B cell (primary cell): ENCODE data around the gene BICDL2. TPM values are rescaled to one million over a fixed set of nuclear protein-coding genes. Genes with fewer than 3 reads are reported as not detected.

Experiments used
- ATAC-seq: fragments of 200-7000 bp; cut with Tn5 transposase; one replicate; pipeline ENCODE4 v1.10.0; 2021; ENCODE audit warnings: low read depth, mild to moderate bottlenecking, moderate number of reproducible peaks, moderate library complexity
- CTCF ChIA-PET: fragments of 350-600 bp; sonication (Branson Sonifier 250); formaldehyde crosslinking; loops from one replicate; lab custom pipeline; 2021; ENCODE audit warnings: antibody characterized with exemption, inconsistent platforms; lab: Charles Lee
- POLR2A ChIA-PET: fragments of 350-600 bp; sonication (Branson Sonifier 250); formaldehyde crosslinking; loops from one replicate; lab custom pipeline; 2021; ENCODE audit warnings: antibody characterized with exemption; lab: Charles Lee
- DNase-seq: peaks from one replicate; pipeline ENCODE4 v3.0.0; 2013
- H2AFZ ChIP-seq: 2 replicates; pipeline ENCODE4 v1.6.1; 2012; ENCODE audit warnings: mild to moderate bottlenecking, low read depth, low read length; ENCODE audit not compliant: insufficient read depth, poor library complexity, severe bottlenecking
- H3K27ac ChIP-seq, 2 donors: 1 replicate in 1 of 2; 2 replicates in 1 of 2; pipeline ENCODE4 v1.5.1; 2012 to 2013; ENCODE audit warnings: low read length in 2 of 2, mild to moderate bottlenecking in 2 of 2, moderate library complexity in 1 of 2
- H3K27me3 ChIP-seq, 4 experiments: fragments of 200-600 bp in 1 of 4; sonication (generic) in 1 of 4; replicated peaks in 1 of 4; 1 replicate in 2 of 4; 2 replicates in 2 of 4; pipeline versions ENCODE4 v1.6.1 to v1.7.0; 2013 to 2016; ENCODE audit warnings: low read length in 3 of 4, mild to moderate bottlenecking in 2 of 4, mixed read lengths in 1 of 4, moderate library complexity in 1 of 4; ENCODE audit not compliant: insufficient read depth in 4 of 4, control insufficient read depth in 3 of 4; ENCODE audit errors: control extremely low read depth in 1 of 4
- H3K36me3 ChIP-seq, 2 experiments: replicated peaks in 1 of 2; 1 replicate in 1 of 2; 2 replicates in 1 of 2; pipeline versions ENCODE4 v1.6.1 to v1.7.1; 2013; ENCODE audit warnings: low read length in 1 of 2; ENCODE audit not compliant: insufficient read depth in 2 of 2, control insufficient read depth in 1 of 2; ENCODE audit errors: control extremely low read depth in 1 of 2, extremely low read depth in 1 of 2
- H3K4me1 ChIP-seq, 2 donors: fragments of 200-600 bp in 1 of 2; sonication (generic) in 1 of 2; 1 replicate in 1 of 2; 2 replicates in 1 of 2; pipeline versions ENCODE4 v1.5.1 to v1.6.1; 2013 to 2017; ENCODE audit warnings: low read length in 2 of 2; ENCODE audit not compliant: control insufficient read depth in 2 of 2, insufficient read depth in 2 of 2
- H3K4me2 ChIP-seq: replicated peaks from 2 replicates; pipeline ENCODE3; 2012; ENCODE audit warnings: mild to moderate bottlenecking, low read depth, low read length; ENCODE audit not compliant: poor library complexity, severe bottlenecking
- H3K4me3 ChIP-seq, 5 experiments: fragments of 200-600 bp in 1 of 5; sonication (generic) in 1 of 5; 1 replicate in 3 of 5; 2 replicates in 2 of 5; pipeline versions ENCODE4 v1.5.1 to v1.7.0; 2011 to 2016; ENCODE audit warnings: low read length in 4 of 5, mild to moderate bottlenecking in 4 of 5, low read depth in 2 of 5, control low read depth in 1 of 5, moderate library complexity in 1 of 5; ENCODE audit not compliant: insufficient read depth in 1 of 5; ENCODE audit errors: control extremely low read depth in 1 of 5, extremely low read depth in 1 of 5
- H3K79me2 ChIP-seq: fragments of 200-600 bp; sonication (generic); one replicate; pipeline ENCODE4 v1.6.0; 2016; ENCODE audit warnings: low read length; ENCODE audit not compliant: control insufficient read depth, insufficient read depth
- H3K9ac ChIP-seq: fragments of 200-600 bp; sonication (generic); 2 replicates; pipeline ENCODE4 v1.6.1; 2017; ENCODE audit warnings: mild to moderate bottlenecking, low read length, moderate library complexity
- H3K9me3 ChIP-seq, 3 donors: one replicate each; pipeline versions ENCODE4 v1.6.1 to v1.7.1; 2013; ENCODE audit warnings: low read length in 2 of 3; ENCODE audit not compliant: control insufficient read depth in 2 of 3, insufficient read depth in 1 of 3; ENCODE audit errors: control extremely low read depth in 1 of 3
- H4K20me1 ChIP-seq: 2 replicates; pipeline ENCODE4 v1.6.0; 2012; ENCODE audit warnings: mild to moderate bottlenecking, low read length; ENCODE audit not compliant: insufficient read depth, control insufficient read depth, poor library complexity, severe bottlenecking
- H3K27ac Mint-ChIP-seq: one replicate; pipeline ENCODE4 v1.8.0; 2021; ENCODE audit warnings: mixed read lengths
- H3K27me3 Mint-ChIP-seq: one replicate; pipeline ENCODE4 v1.8.0; 2021; ENCODE audit warnings: mixed read lengths
- H3K4me1 Mint-ChIP-seq: one replicate; pipeline ENCODE4 v1.8.0; 2021; ENCODE audit warnings: mixed read lengths
- H3K4me3 Mint-ChIP-seq: one replicate; pipeline ENCODE4 v1.8.0; 2021; ENCODE audit warnings: mixed read lengths
- H3K9me3 Mint-ChIP-seq: one replicate; pipeline ENCODE4 v1.8.0; 2022; ENCODE audit warnings: mixed read lengths; ENCODE audit not compliant: insufficient read depth
- CTCF ChIP-seq: fragments of 200-600 bp; IDR thresholded peaks from one replicate; pipeline ENCODE4 v1.8.0; 2022; ENCODE audit warnings: antibody characterized with exemption, mild to moderate bottlenecking
- EZH2 ChIP-seq: IDR thresholded peaks from 2 replicates; pipeline ENCODE4 v1.6.1; 2012; ENCODE audit warnings: borderline replicate concordance, low read depth, mild to moderate bottlenecking, moderate library complexity, low read length; ENCODE audit not compliant: insufficient read depth, poor library complexity, severe bottlenecking
- WGBS: methylation state at CpG from one replicate; pipeline ENCODE4 v1.1.5; 2013; ENCODE audit warnings: missing lambda C conversion rate; ENCODE audit not compliant: insufficient coverage; 5-methylcytosine and 5-hydroxymethylcytosine counted together
- intact Hi-C: fragments of 100-400 bp; cut with micrococcal nuclease; formaldehyde crosslinking; loops from one replicate; pipeline ENCODE4 v1.10.0; 2022
- polyA plus RNA-seq: library from polyadenylated mRNA; depleted of rRNA; stranded (reverse); fragments of >200 nt; gene quantifications from 2 replicates; pipeline ENCODE4 v1.2.3, GENCODE V29; 2012
- total RNA-seq, 2 donors: library from RNA; stranded (reverse); fragments of 120-200 nt in 1 of 2; gene quantifications; 1 replicate in 1 of 2; 2 replicates in 1 of 2; pipeline versions ENCODE4 v1.2.3 to v1.2.4, GENCODE V29; 2013 to 2022

Gene BICDL2
- total and polyA plus RNA-seq, 2 donors (not counting 1 experiment from before 2014, with no cell fraction given), result 0.20 TPM; not detected in 1

GRCh38 chr16:3038896-3039295, 2.2 kb upstream of the BICDL2 start:
- no peak overlapping the region for H2AFZ ChIP-seq
- intact Hi-C loops, result no loop called here

GRCh38 chr16:3038256-3038655, 1.5 kb upstream of the BICDL2 start:
- DNase-seq (no peak), ATAC-seq (no peak)
- Histone ChIP-seq H3K4me3 (no peak overlapping the region), H3K9me3 (peaks cover 0 to 14% (median 0%) of the 10 kb centered on the region in 3 donors), H3K9ac (no peak overlapping the region), H4K20me1 (peaks cover 3% of the 10 kb centered on the region), H3K36me3 (no peaks in the 10 kb centered on the region), H3K4me2 (no peak overlapping the region), H3K27me3 (peaks cover 0 to 68% (median 37%) of the 10 kb centered on the region in 4 experiments), H3K79me2 (no peaks in the 10 kb centered on the region), H2AFZ (no peak overlapping the region), H3K27ac (no peak overlapping the region), H3K4me1 (peaks cover 15 to 30% of the 10 kb centered on the region in 2 donors)
- H3K4me3 Mint-ChIP-seq, result no peak overlapping the region
- POLR2A ChIA-PET, result no interaction called here
- 46% methylated on average over 11 of the region's 11 CpGs for WGBS
- CTCF ChIA-PET, result interaction anchor here (1.1 to 1.8 kb wide), 3 partner anchors 9 to 91 kb away, joined by 3 to 7 read pairs (median 7); no protein-coding TSS in a partner anchor
- no peak for TF ChIP-seq CTCF
- TF ChIP-seq EZH2, result no peak
- no peaks in the 10 kb centered on the region for H3K9me3 Mint-ChIP-seq
- intact Hi-C loops, result no loop called here
- no peak overlapping the region for H3K27ac Mint-ChIP-seq
- peaks cover 9% of the 10 kb centered on the region for H3K4me1 Mint-ChIP-seq
- peaks cover 43% of the 10 kb centered on the region for H3K27me3 Mint-ChIP-seq

More at GRCh38 chr16:3038896-3039295, 2.2 kb upstream of the BICDL2 start:
- Histone ChIP-seq H3K4me1 (peaks cover 15 to 30% of the 10 kb centered on the region in 2 donors), H3K27ac (no peak overlapping the region), H3K79me2 (no peaks in the 10 kb centered on the region), H3K4me2 (no peak overlapping the region), H3K9me3 (peaks cover 0 to 16% (median 0%) of the 10 kb centered on the region in 3 donors), H3K27me3 (peaks cover 0 to 68% (median 39%) of the 10 kb centered on the region in 4 experiments), H3K36me3 (no peaks in the 10 kb centered on the region), H3K4me3 (no peak overlapping the region), H4K20me1 (peaks cover 3% of the 10 kb centered on the region), H3K9ac (no peak overlapping the region)
- peaks cover 43% of the 10 kb centered on the region for H3K27me3 Mint-ChIP-seq
- TF ChIP-seq EZH2 (no peak), CTCF (no peak)
- ChIA-PET CTCF (interaction anchor here (1.1 to 1.8 kb wide), 2 partner anchors 11 to 91 kb away, joined by 3 to 7 read pairs; no protein-coding TSS in a partner anchor), POLR2A (no interaction called here)
- H3K4me1 Mint-ChIP-seq, result peaks cover 9% of the 10 kb centered on the region
- ATAC-seq (no peak), DNase-seq (no peak)
- no peaks in the 10 kb centered on the region for H3K9me3 Mint-ChIP-seq
- H3K4me3 Mint-ChIP-seq, result no peak overlapping the region
- no peak overlapping the region for H3K27ac Mint-ChIP-seq
- WGBS, result 86% methylated on average over 4 of the region's 5 CpGs
